ENCODE measurements around the gene LAMA2. TPM values are rescaled to one million over a fixed set of nuclear protein-coding genes. Genes with fewer than 3 reads are reported as not detected.

Gene LAMA2
- polyA plus RNA-seq, 3 donors = not detected

- Mint-ChIP-seq H3K27me3 (ENCODE audit: low read depth in 3 of 3) (peaks cover 0 to 2% (median 0%) of the 10 kb centered on the region in 3 donors), H3K4me1 (no peaks in the 10 kb centered on the region), H3K4me3 (no peak overlapping the region), H3K36me3 (no peaks in the 10 kb centered on the region), H3K27ac (no peak overlapping the region), H3K9me3 (no peaks in the 10 kb centered on the region)
- intact Hi-C loops (cut with micrococcal nuclease) = loop anchor here in 1 of 2 donors (10.0 kb wide), 1 partner anchor 93 kb away; no protein-coding TSS in a partner anchor
- no peak for DNase-seq
- Histone ChIP-seq H3K36me3 (replicated peaks in 1 of 2; ENCODE audit: control insufficient read depth in 1 of 2, insufficient read depth in 2 of 2, low read length in 2 of 2) (no peaks in the 10 kb centered on the region), H3K27me3 (ENCODE audit: control insufficient read depth in 2 of 2, insufficient read depth in 2 of 2, low read length in 2 of 2) (no peaks in the 10 kb centered on the region), H3K9me3 (replicated peaks in 1 of 2; ENCODE audit: control insufficient read depth in 1 of 2, insufficient read depth in 1 of 2, low read length in 2 of 2) (no peaks in the 10 kb centered on the region), H3K79me2 (ENCODE audit: insufficient read depth, low read length) (no peaks in the 10 kb centered on the region), H3K9ac (ENCODE audit: insufficient read depth, low read length, poor library complexity, severe bottlenecking) (no peak overlapping the region), H3K4me2 (replicated peaks; ENCODE audit: extremely low read depth, low read length, poor library complexity, severe bottlenecking) (no peak overlapping the region), H4K20me1 (ENCODE audit: insufficient read depth, low read length) (no peaks in the 10 kb centered on the region), H3K27ac (ENCODE audit: low read depth in 1 of 2, low read length in 2 of 2) (no peak overlapping the region), H3K4me1 (ENCODE audit: control insufficient read depth in 1 of 2, insufficient read depth in 2 of 2, low read length in 2 of 2) (no peaks in the 10 kb centered on the region), H2AFZ (ENCODE audit: insufficient read depth, low read depth, low read length, poor library complexity, severe bottlenecking) (no peak overlapping the region), H3K4me3 (replicated peaks in 1 of 3; ENCODE audit: low read depth in 2 of 3, low read length in 3 of 3) (no peak overlapping the region)
- no peak for TF ChIP-seq CTCF (IDR thresholded peaks at IDR 0.05)
- no CpG with 5 or more reads among the region's 3 CpGs for WGBS (ENCODE audit: insufficient coverage)
These were observed 589.3 kb downstream of the LAMA2 start for GRCh38 chr6:129472239-129472638.

- H3K27me3 ChIP-seq (ENCODE audit: control insufficient read depth in 2 of 2, insufficient read depth in 2 of 2, low read length in 2 of 2) = no peaks in the 10 kb centered on the region
- Mint-ChIP-seq H3K4me1 (no peaks in the 10 kb centered on the region), H3K9me3 (no peaks in the 10 kb centered on the region), H3K36me3 (no peaks in the 10 kb centered on the region), H3K27me3 (ENCODE audit: low read depth in 3 of 3) (peaks cover 0 to 2% (median 0%) of the 10 kb centered on the region in 3 donors), H3K4me3 (no peak overlapping the region), H3K27ac (no peak overlapping the region)
- DNase-seq = no peak
- no peaks in the 10 kb centered on the region for H3K79me2 ChIP-seq (ENCODE audit: insufficient read depth, low read length)
- no peak overlapping the region for H3K4me2 ChIP-seq (replicated peaks; ENCODE audit: extremely low read depth, low read length, poor library complexity, severe bottlenecking)
- no peak overlapping the region for H3K9ac ChIP-seq (ENCODE audit: insufficient read depth, low read length, poor library complexity, severe bottlenecking)
- TF ChIP-seq CTCF (IDR thresholded peaks at IDR 0.05) = no peak
- intact Hi-C loops (cut with micrococcal nuclease) = loop anchor here in 1 of 2 donors (10.0 kb wide), 1 partner anchor 91 kb away; no protein-coding TSS in a partner anchor
- no peaks in the 10 kb centered on the region for H3K36me3 ChIP-seq (replicated peaks in 1 of 2; ENCODE audit: control insufficient read depth in 1 of 2, insufficient read depth in 2 of 2, low read length in 2 of 2)
- H3K27ac ChIP-seq (ENCODE audit: low read depth in 1 of 2, low read length in 2 of 2) = no peak overlapping the region
- H2AFZ ChIP-seq (ENCODE audit: insufficient read depth, low read depth, low read length, poor library complexity, severe bottlenecking) = no peak overlapping the region
- no peaks in the 10 kb centered on the region for H3K4me1 ChIP-seq (ENCODE audit: control insufficient read depth in 1 of 2, insufficient read depth in 2 of 2, low read length in 2 of 2)
- no peaks in the 10 kb centered on the region for H4K20me1 ChIP-seq (ENCODE audit: insufficient read depth, low read length)
- no CpG with 5 or more reads among the region's 3 CpGs for WGBS (ENCODE audit: insufficient coverage)
- H3K4me3 ChIP-seq (replicated peaks in 1 of 3; ENCODE audit: low read depth in 2 of 3, low read length in 3 of 3) = no peak overlapping the region
- no peaks in the 10 kb centered on the region for H3K9me3 ChIP-seq (replicated peaks in 1 of 2; ENCODE audit: control insufficient read depth in 1 of 2, insufficient read depth in 1 of 2, low read length in 2 of 2)
These were observed 590.6 kb downstream of the LAMA2 start for GRCh38 chr6:129473546-129473945.
